Stomach (tissue), 9 donors: ENCODE data around the gene RNF224. TPM values are rescaled to one million over a fixed set of nuclear protein-coding genes. Genes with fewer than 3 reads are reported as not detected.

ENCODE experiments used
- DNase-seq, 2 donors: peaks; one replicate each; pipeline versions ENCODE4 v3.0.0 to v3.0.0-alpha.2; 2013 to 2019
- H3K27ac ChIP-seq, 5 donors: fragments of 200-600 bp in 4 of 5; sonication (generic) in 4 of 5; one replicate each; pipeline ENCODE4 v1.5.1; 2013 to 2019; ENCODE audit warnings: mild to moderate bottlenecking in 1 of 5, moderate library complexity in 1 of 5
- H3K27me3 ChIP-seq, 3 donors: fragments of 200-600 bp; sonication (generic); one replicate each; pipeline ENCODE4 v1.5.1; 2017 to 2019; ENCODE audit warnings: mixed run types in 1 of 3
- H3K36me3 ChIP-seq, 4 donors: fragments of 200-600 bp; sonication (generic); 1 replicate in 3 of 4; 2 replicates in 1 of 4; pipeline ENCODE4 v1.5.1; 2016 to 2019
- H3K4me1 ChIP-seq, 4 donors: fragments of 200-600 bp; sonication (generic); one replicate each; pipeline ENCODE4 v1.5.1; 2016 to 2019
- H3K4me3 ChIP-seq, 4 donors: fragments of 200-600 bp; sonication (generic) in 3 of 4; one replicate each; pipeline ENCODE4 v1.5.1; 2016 to 2019; ENCODE audit warnings: mild to moderate bottlenecking in 1 of 4
- H3K9me3 ChIP-seq, 4 donors: fragments of 200-600 bp; sonication (generic); one replicate each; pipeline ENCODE4 v1.5.1; 2016 to 2019
- CTCF ChIP-seq, 7 experiments: fragments of 450-650 bp in 4 of 7; fragments of 200-600 bp in 3 of 7; sonication (generic) in 3 of 7; IDR thresholded peaks; one replicate each; pipeline ENCODE4 v1.5.1; 2016 to 2019; ENCODE audit warnings: antibody characterized with exemption in 7 of 7, control low read depth in 2 of 7, mild to moderate bottlenecking in 1 of 7
- EP300 ChIP-seq: sonication (generic); formaldehyde crosslinking; IDR thresholded peaks from one replicate; pipeline ENCODE4 v1.6.1; 2017; ENCODE audit warnings: antibody characterized with exemption
- POLR2A ChIP-seq, 4 donors: fragments of 450-650 bp; IDR thresholded peaks; one replicate each; pipeline ENCODE4 v1.6.1; 2016; ENCODE audit warnings: antibody characterized with exemption in 4 of 4, control low read depth in 2 of 4, mild to moderate bottlenecking in 1 of 4, moderate library complexity in 1 of 4
- POLR2AphosphoS5 ChIP-seq, 3 donors: sonication (generic); formaldehyde crosslinking; IDR thresholded peaks; one replicate each; pipeline ENCODE4 v1.6.1; 2016; ENCODE audit warnings: antibody characterized with exemption in 3 of 3
- WGBS, 5 donors: extraction: QIAGEN DNeasy Blood & Tissue Kit in 3 of 5; methylation state at CpG; one replicate each; pipeline versions ENCODE4 v1.1.5 to v1.1.7; 2013 to 2018; 5-methylcytosine and 5-hydroxymethylcytosine counted together
- intact Hi-C: fragments of 100-400 bp; cut with DNase I; formaldehyde crosslinking; loops from one replicate; pipeline ENCODE4 v1.15.1; 2023; ENCODE audit warnings: low total_unique reads
- polyA plus RNA-seq, 3 donors: library from polyadenylated mRNA; stranded (reverse); fragments of 200-250 nt; gene quantifications; one replicate each; pipeline ENCODE4 v1.2.3, GENCODE V29; 2013
- total RNA-seq, 5 donors: library from RNA; depleted of rRNA; stranded (reverse); fragments of >200 nt; gene quantifications; one replicate each; pipeline versions ENCODE4 v1.1.0 to v1.2.3, GENCODE V29; 2014 to 2016
- donor health status: healthy with polysubstance abuse.
- donor health status: Bipolar disorder and iron deficiency.
- donor health status: healthy.

The RNF224 gene
- total and polyA plus RNA-seq, 8 donors, result 1.0 TPM; not detected in 7

DNA sequence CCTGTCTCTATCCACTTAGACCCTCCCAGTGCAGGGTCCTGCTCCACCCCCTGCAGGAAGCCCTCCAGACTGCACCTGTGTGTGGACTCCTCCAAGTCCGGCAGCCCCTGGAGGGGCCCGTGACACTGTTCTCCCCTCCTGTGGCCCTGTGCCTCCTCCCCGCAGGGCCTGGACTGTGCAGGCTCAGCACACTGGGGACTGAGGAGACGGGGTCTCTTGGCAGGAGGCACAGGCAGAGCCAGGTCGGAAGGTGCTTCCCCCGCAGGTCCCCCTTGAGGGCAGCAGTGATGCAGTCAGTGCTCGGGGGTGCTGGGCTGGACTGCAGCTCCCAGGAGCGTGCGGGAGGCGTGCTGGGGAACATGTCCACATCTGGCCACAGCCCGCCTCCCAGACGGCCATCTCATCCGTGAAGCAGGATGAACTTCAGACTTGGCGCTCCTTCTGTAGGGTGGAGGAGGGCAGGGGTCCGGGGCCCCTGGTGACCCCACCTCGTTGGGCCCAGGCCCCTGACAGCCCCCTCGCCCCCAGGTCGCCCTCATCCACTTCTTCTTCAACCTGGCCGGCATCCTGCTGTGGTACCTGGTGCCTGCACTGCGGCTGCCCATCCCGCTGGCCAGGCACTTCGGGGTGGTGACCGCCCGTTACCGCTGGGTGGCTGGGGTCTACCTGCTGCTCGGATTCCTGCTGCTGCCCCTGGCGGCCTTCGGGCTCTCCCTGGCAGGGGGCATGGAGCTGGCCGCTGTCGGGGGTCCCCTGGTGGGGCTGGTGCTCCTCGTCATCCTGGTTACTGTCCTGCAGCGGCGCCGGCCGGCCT, 8.3 kb downstream of the RNF224 start:
- TF ChIP-seq POLR2AphosphoS5 (IDR thresholded peaks at IDR 0.05) (no peak), POLR2A (IDR thresholded peaks at IDR 0.05) (no peak), EP300 (no peak), CTCF (IDR thresholded peaks at IDR 0.05) (no peak)
- WGBS, 5 donors, result 51 to 63% (median 57%) methylated on average over 25 to 35 of the region's 35 CpGs
- Histone ChIP-seq H3K4me3 (peak overlapping the region in 3 of 4 donors; percentile 14 to 38 (median 34)), H3K4me1 (peaks cover 27 to 60% (median 57%) of the 10 kb centered on the region in 4 donors), H3K27ac (peak overlapping the region in 1 of 5 donors; percentile 8), H3K9me3 (no peaks in the 10 kb centered on the region), H3K36me3 (no peaks in the 10 kb centered on the region), H3K27me3 (peaks cover 15 to 56% (median 49%) of the 10 kb centered on the region in 3 donors)
- intact Hi-C loops, result loop anchor here (10.0 kb wide), 1 partner anchor 51 kb away; the partner anchor contains the start of genes ANAPC2 and SSNA1
- peak in 1 of 2 donors; percentile 45 for DNase-seq

GRCh38 chr9:137236238-137236935, 9.1 kb downstream of the RNF224 start:
- Histone ChIP-seq H3K4me3 (peak overlapping the region in 3 of 4 donors; percentile 14 to 38 (median 34)), H3K27ac (peak overlapping the region in 2 of 5 donors; percentile 24 to 37), H3K9me3 (no peaks in the 10 kb centered on the region), H3K27me3 (peaks cover 15 to 49% (median 42%) of the 10 kb centered on the region in 3 donors), H3K36me3 (no peaks in the 10 kb centered on the region), H3K4me1 (peaks cover 27 to 60% (median 57%) of the 10 kb centered on the region in 4 donors)
- TF ChIP-seq CTCF (IDR thresholded peaks at IDR 0.05), result peak in 5 of 7 experiments; percentile 98 to 100 (median 99)
- TF ChIP-seq EP300, result no peak
- TF ChIP-seq POLR2A (IDR thresholded peaks at IDR 0.05), result no peak
- TF ChIP-seq POLR2AphosphoS5 (IDR thresholded peaks at IDR 0.05), result peak in 1 of 3 donors; percentile 60
- peak; percentile 93 to 96 for DNase-seq
- WGBS, 5 donors, result 8 to 11% (median 9%) methylated on average over 16 to 31 of the region's 31 CpGs
- intact Hi-C loops, result loop anchor here (10.0 kb wide), 1 partner anchor 52 kb away; the partner anchor contains the start of genes ANAPC2 and SSNA1

GRCh38 chr9:137236936-137237421, 9.7 kb downstream of the RNF224 start:
- Histone ChIP-seq H3K9me3 (no peaks in the 10 kb centered on the region), H3K4me1 (peaks cover 29 to 64% (median 59%) of the 10 kb centered on the region in 4 donors), H3K4me3 (peak overlapping the region in 3 of 4 donors; percentile 14 to 38 (median 34)), H3K36me3 (peaks cover 0 to 3% (median under 1%) of the 10 kb centered on the region in 4 donors), H3K27me3 (peaks cover 15 to 43% (median 39%) of the 10 kb centered on the region in 3 donors), H3K27ac (peak overlapping the region in 2 of 5 donors; percentile 24 to 37)
- intact Hi-C loops, result loop anchor here (10.0 kb wide), 1 partner anchor 52 kb away; the partner anchor contains the start of genes ANAPC2 and SSNA1
- 30 to 38% (median 34%) methylated on average over 5 to 11 of the region's 11 CpGs for WGBS, 5 donors
- TF ChIP-seq CTCF (IDR thresholded peaks at IDR 0.05), result no peak
- no peak for TF ChIP-seq EP300
- no peak for TF ChIP-seq POLR2A (IDR thresholded peaks at IDR 0.05)
- TF ChIP-seq POLR2AphosphoS5 (IDR thresholded peaks at IDR 0.05), result no peak
- DNase-seq, result peak in 1 of 2 donors; percentile 59
